ENCODE results near the gene HTR3E. TPM values are rescaled to one million over a fixed set of nuclear protein-coding genes. Genes with fewer than 3 reads are reported as not detected.

The HTR3E gene
- total RNA-seq, 3 donors from 2014 or later: not detected

DNA sequence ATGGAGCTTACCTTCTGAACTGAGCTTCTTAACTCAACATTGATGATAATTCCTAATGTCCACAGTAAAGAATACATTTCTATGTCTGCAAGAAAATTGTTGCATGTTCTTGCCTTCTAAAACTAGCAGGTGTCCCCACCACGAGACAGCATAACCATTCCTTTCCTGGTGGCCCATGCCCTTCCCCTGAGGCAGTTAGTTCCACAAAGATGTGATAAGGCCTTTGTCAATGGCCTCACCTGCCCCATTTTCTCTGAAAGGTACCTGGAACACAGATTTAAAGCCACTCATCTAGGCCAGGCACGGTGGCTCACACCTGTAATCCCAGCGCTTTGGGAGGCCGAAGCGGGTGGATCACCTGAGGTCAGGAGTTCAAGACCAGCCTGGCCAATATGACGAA is 21.0 kb upstream of the HTR3E start:
- no peak overlapping the region for H3K27ac ChIP-seq
- no peak overlapping the region for H3K4me3 ChIP-seq
- TF ChIP-seq, protein P1, sequence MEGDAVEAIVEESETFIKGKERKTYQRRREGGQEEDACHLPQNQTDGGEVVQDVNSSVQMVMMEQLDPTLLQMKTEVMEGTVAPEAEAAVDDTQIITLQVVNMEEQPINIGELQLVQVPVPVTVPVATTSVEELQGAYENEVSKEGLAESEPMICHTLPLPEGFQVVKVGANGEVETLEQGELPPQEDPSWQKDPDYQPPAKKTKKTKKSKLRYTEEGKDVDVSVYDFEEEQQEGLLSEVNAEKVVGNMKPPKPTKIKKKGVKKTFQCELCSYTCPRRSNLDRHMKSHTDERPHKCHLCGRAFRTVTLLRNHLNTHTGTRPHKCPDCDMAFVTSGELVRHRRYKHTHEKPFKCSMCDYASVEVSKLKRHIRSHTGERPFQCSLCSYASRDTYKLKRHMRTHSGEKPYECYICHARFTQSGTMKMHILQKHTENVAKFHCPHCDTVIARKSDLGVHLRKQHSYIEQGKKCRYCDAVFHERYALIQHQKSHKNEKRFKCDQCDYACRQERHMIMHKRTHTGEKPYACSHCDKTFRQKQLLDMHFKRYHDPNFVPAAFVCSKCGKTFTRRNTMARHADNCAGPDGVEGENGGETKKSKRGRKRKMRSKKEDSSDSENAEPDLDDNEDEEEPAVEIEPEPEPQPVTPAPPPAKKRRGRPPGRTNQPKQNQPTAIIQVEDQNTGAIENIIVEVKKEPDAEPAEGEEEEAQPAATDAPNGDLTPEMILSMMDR (IDR thresholded peaks at IDR 0.05): no peak
- TF ChIP-seq POLR2A (IDR thresholded peaks at IDR 0.05) (no peak), POLR2AphosphoS5 (IDR thresholded peaks at IDR 0.05) (no peak)
- H3K9me3 ChIP-seq: no peaks in the 10 kb centered on the region
- no peaks in the 10 kb centered on the region for H3K27me3 ChIP-seq
- no peaks in the 10 kb centered on the region for H3K4me1 ChIP-seq
- no peaks in the 10 kb centered on the region for H3K36me3 ChIP-seq
- DNase-seq (ENCODE audit: low spot score in 2 of 2): no peak
- intact Hi-C loops (cut with DNase I; ENCODE audit: low total_unique reads): no loop called here

- Histone ChIP-seq H3K4me1 (no peaks in the 10 kb centered on the region), H3K27me3 (no peaks in the 10 kb centered on the region), H3K36me3 (no peaks in the 10 kb centered on the region), H3K27ac (no peak overlapping the region), H3K9me3 (no peaks in the 10 kb centered on the region), H3K4me3 (no peak overlapping the region)
- TF ChIP-seq POLR2AphosphoS5 (IDR thresholded peaks at IDR 0.05): no peak
- no peak for TF ChIP-seq POLR2A (IDR thresholded peaks at IDR 0.05)
- TF ChIP-seq, protein P1 (IDR thresholded peaks at IDR 0.05): no peak
- no peak for DNase-seq (ENCODE audit: low spot score in 2 of 2)
- intact Hi-C loops (cut with DNase I; ENCODE audit: low total_unique reads): no loop called here
These were observed 19.0 kb upstream of the HTR3E start for GRCh38 chr3:184077881-184078280.

- TF ChIP-seq POLR2A (IDR thresholded peaks at IDR 0.05) (no peak), POLR2AphosphoS5 (IDR thresholded peaks at IDR 0.05) (no peak)
- TF ChIP-seq, protein P1 (IDR thresholded peaks at IDR 0.05): no peak
- Histone ChIP-seq H3K27me3 (no peaks in the 10 kb centered on the region), H3K9me3 (no peaks in the 10 kb centered on the region), H3K27ac (no peak overlapping the region), H3K4me1 (no peaks in the 10 kb centered on the region), H3K4me3 (no peak overlapping the region), H3K36me3 (no peaks in the 10 kb centered on the region)
- DNase-seq (ENCODE audit: low spot score in 2 of 2): no peak
- intact Hi-C loops (cut with DNase I; ENCODE audit: low total_unique reads): no loop called here
These were observed 18.0 kb upstream of the HTR3E start for GRCh38 chr3:184078851-184079250.

DNA sequence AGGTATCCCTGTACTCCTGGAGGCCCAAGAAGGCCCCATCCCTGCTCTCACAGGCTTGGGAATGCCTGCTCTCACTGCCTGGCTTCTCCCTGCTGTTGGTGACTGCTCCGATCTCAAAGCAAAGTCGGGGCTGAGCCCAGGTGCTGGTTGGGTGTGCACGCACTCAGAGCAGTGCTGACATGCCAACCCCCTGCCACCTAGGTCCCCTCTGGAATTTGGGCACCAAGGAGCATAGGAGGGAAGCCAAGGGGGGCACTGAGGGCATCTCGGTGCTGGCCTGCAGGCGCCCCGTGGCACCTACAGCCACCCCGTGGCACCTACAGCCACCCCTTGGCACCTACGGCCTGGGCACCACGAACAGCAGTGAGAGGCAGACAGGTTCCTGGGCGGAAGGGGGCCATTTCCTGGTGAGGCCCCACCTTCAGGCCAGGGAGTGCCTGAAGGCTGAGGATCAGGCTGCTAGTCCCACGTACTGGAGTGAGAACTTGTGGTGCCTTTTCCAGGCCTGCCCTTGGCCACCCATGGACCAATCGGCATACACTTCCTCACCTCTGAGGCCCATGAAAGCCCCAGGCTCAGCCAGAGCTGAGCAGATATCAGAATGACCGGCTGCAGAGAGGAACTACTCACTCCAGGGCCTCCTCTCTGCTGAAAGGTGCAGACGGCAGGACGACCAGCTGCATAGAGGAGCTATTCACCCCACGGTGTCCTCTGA is 15.6 kb upstream of the HTR3E start:
- no peaks in the 10 kb centered on the region for H3K4me1 ChIP-seq
- no peak overlapping the region for H3K4me3 ChIP-seq
- no peak overlapping the region for H3K27ac ChIP-seq
- TF ChIP-seq, protein P1 (IDR thresholded peaks at IDR 0.05): no peak
- no peak for TF ChIP-seq POLR2AphosphoS5 (IDR thresholded peaks at IDR 0.05)
- TF ChIP-seq POLR2A (IDR thresholded peaks at IDR 0.05): no peak
- no peaks in the 10 kb centered on the region for H3K36me3 ChIP-seq
- no peaks in the 10 kb centered on the region for H3K27me3 ChIP-seq
- no peak for DNase-seq (ENCODE audit: low spot score in 2 of 2)
- H3K9me3 ChIP-seq: no peaks in the 10 kb centered on the region
- intact Hi-C loops (cut with DNase I; ENCODE audit: low total_unique reads): no loop called here

GRCh38 chr3:184082034-184082433 is 14.8 kb upstream of the HTR3E start:
- no peak for DNase-seq (ENCODE audit: low spot score in 2 of 2)
- Histone ChIP-seq H3K4me3 (no peak overlapping the region), H3K4me1 (no peaks in the 10 kb centered on the region), H3K9me3 (no peaks in the 10 kb centered on the region), H3K27me3 (no peaks in the 10 kb centered on the region), H3K36me3 (no peaks in the 10 kb centered on the region), H3K27ac (no peak overlapping the region)
- no peak for TF ChIP-seq POLR2AphosphoS5 (IDR thresholded peaks at IDR 0.05)
- no peak for TF ChIP-seq POLR2A (IDR thresholded peaks at IDR 0.05)
- TF ChIP-seq, protein P1 (IDR thresholded peaks at IDR 0.05): no peak
- intact Hi-C loops (cut with DNase I; ENCODE audit: low total_unique reads): no loop called here
